Activated CD8-positive, alpha-beta memory T cell treated with anti-CD3 and anti-CD28 coated beads, Interleukin-2, amount 10 ng/mL, durations not matched to agents 7 days and 5 days (primary cell): ENCODE measurements around the gene DDIAS. TPM values are rescaled to one million over a fixed set of nuclear protein-coding genes. Genes with fewer than 3 reads are reported as not detected.
"Not testable (repeated sequence)": the region's sequence is repeated elsewhere in the genome, so short reads cannot be mapped to it uniquely, and the experiment has no call there.

Source experiments
- ATAC-seq: fragments of 150-1000 bp; cut with Tn5 transposase; one replicate; pipeline ENCODE4 v1.10.0; 2021; ENCODE audit warnings: moderate library complexity
- CTCF ChIA-PET: fragments of 350-600 bp; sonication (Branson Sonifier 250); formaldehyde crosslinking; loops from one replicate; lab custom pipeline; 2021; ENCODE audit warnings: antibody characterized with exemption; lab: Charles Lee
- DNase-seq: peaks from one replicate; pipeline ENCODE4 v3.0.0-alpha.2; 2020
- H3K27ac Mint-ChIP-seq: one replicate; pipeline ENCODE4 v1.8.0; 2021; ENCODE audit warnings: mild to moderate bottlenecking, mixed read lengths
- H3K27me3 Mint-ChIP-seq: one replicate; pipeline ENCODE4 v1.8.0; 2021; ENCODE audit warnings: mixed read lengths
- H3K36me3 Mint-ChIP-seq: one replicate; pipeline ENCODE4 v1.8.0; 2021; ENCODE audit warnings: mild to moderate bottlenecking, mixed read lengths
- H3K4me1 Mint-ChIP-seq: one replicate; pipeline ENCODE4 v1.8.0; 2021; ENCODE audit warnings: mixed read lengths
- H3K4me3 Mint-ChIP-seq: one replicate; pipeline ENCODE4 v1.8.0; 2021; ENCODE audit warnings: mild to moderate bottlenecking, moderate library complexity, mixed read lengths
- H3K9me3 Mint-ChIP-seq: one replicate; pipeline ENCODE4 v1.8.0; 2022; ENCODE audit warnings: low read depth, mixed read lengths
- total RNA-seq, 2 experiments: library from RNA; stranded (reverse); gene quantifications; one replicate each; pipeline ENCODE4 v1.2.3, GENCODE V29; 2021

Gene DDIAS
- total RNA-seq, 2 experiments from 2014 or later = 12.0 to 16.2 TPM

DNA sequence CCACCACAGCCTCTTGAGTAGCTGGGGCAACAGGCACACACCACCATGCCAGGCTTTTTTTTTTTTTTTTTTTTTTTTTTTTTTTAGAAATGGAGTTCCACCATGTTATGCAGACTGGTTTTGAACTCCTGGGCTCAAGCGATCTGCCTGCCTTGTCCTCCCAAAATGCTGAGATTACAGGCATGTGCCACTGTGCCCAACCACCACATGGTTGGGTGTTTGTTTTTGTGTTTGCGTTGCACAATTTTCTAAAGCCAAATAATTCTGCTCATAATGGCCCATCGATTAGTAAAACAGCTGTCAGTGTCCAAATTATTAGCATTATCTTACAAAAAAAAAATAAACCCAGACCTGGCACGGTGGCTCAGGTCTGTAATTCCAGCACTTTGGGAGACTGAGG, 65.8 kb downstream of the DDIAS start:
- H3K9me3 Mint-ChIP-seq = no peaks in the 10 kb centered on the region
- peaks cover 12% of the 10 kb centered on the region for H3K36me3 Mint-ChIP-seq
- H3K27ac Mint-ChIP-seq = no peak overlapping the region
- CTCF ChIA-PET = no interaction called here
- no peak for ATAC-seq
- no peak for DNase-seq
- H3K4me3 Mint-ChIP-seq = no peak overlapping the region
- H3K4me1 Mint-ChIP-seq = peaks cover 14% of the 10 kb centered on the region
- H3K27me3 Mint-ChIP-seq = peaks cover 6% of the 10 kb centered on the region

DNA sequence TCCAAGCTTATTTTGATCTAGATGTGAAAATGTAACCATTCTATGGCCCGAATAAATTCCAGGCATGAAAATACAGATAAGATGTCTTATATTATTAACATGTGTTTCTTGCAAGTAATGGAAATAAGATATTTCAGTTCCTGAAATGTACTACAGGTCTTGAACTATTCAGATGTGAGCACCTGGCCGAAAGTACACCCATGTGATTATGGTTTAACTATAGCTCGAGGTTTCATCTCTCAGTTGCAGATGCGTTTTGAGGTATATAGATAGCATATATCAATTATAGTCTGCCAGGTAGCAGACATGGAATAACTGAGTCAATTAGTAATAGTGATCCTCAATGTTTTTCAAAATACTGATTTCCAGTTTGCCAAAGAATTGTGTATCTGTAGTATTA, 68.3 kb downstream of the DDIAS start:
- CTCF ChIA-PET = interaction anchor here (0.6 kb wide), 1 partner anchor 64 kb away, joined by 3 read pairs; no protein-coding TSS in a partner anchor
- Mint-ChIP-seq H3K9me3 (no peaks in the 10 kb centered on the region), H3K36me3 (peaks cover 5% of the 10 kb centered on the region), H3K4me1 (peaks cover 17% of the 10 kb centered on the region), H3K27me3 (peaks cover 3% of the 10 kb centered on the region), H3K4me3 (no peak overlapping the region), H3K27ac (no peak overlapping the region)
- ATAC-seq = no peak
- DNase-seq = no peak

DNA sequence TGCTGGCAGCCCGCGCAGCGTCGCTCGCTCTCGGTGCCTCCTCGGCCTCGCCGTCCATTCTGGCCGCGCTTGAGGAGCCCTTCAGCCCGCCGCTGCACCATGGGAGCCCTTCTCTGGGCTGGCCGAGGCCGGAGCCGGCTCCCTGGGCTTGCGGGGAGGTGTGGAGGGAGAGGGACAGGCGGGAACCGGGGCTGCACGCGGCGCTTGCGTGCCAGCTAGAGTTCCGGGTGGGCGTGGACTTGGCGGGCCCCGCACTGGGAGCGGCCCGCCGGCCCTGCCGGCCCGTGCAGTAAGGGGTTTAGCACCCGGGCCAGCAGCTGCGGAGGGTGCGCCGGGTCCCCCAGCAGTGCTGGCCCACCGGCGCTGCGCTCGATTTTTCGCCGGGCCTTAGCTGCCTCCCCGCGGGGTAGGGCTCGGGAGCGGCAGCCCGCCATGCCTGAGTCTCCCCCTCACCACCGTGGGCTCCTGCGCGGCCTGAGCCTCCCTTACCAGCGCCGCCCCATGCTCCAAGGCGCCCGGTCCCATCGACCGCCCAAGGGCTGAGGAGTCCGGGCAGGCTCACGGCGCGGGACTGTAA, 69.1 kb downstream of the DDIAS start:
- not testable (repeated sequence) for ATAC-seq, H3K27ac Mint-ChIP-seq, H3K27me3 Mint-ChIP-seq, H3K9me3 Mint-ChIP-seq, DNase-seq, H3K36me3 Mint-ChIP-seq, H3K4me3 Mint-ChIP-seq
- peaks cover 17% of the 10 kb centered on the region for H3K4me1 Mint-ChIP-seq
- CTCF ChIA-PET = interaction anchor here (1.2 kb wide), 1 partner anchor 44 kb away, joined by 4 read pairs; no protein-coding TSS in a partner anchor

DNA sequence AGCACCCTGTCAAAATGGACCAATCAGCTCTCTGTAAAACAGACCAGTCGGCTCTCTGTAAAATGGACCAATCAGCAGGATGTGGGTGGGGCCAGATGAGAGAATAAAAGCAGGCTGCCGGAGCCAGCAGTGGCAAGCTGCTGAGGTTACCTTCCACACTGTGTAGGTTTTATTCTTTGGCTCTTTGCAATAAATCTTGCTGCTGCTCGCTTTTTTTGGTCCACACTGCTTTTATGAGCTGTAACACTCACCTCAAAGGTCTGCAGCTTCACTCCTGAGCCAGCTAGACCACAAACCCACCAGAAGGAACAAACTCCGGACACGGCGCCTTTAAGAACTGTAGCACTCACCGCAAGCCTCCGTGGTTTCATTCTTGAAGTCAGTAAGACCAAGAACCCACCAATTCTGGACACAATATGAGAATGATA, 70.0 kb downstream of the DDIAS start:
- peak overlapping the region; percentile 84 for H3K27ac Mint-ChIP-seq
- peaks cover 17% of the 10 kb centered on the region for H3K4me1 Mint-ChIP-seq
- DNase-seq (peak; percentile 82), ATAC-seq (peak; percentile 74)
- not testable (repeated sequence) for H3K27me3 Mint-ChIP-seq, H3K36me3 Mint-ChIP-seq, H3K9me3 Mint-ChIP-seq
- CTCF ChIA-PET = interaction anchor here (0.8 to 1.2 kb wide), 2 partner anchors 45 to 101 kb away, joined by 3 to 4 read pairs; partner anchors contain the start of gene RAB30
- peak overlapping the region; percentile 75 for H3K4me3 Mint-ChIP-seq

DNA sequence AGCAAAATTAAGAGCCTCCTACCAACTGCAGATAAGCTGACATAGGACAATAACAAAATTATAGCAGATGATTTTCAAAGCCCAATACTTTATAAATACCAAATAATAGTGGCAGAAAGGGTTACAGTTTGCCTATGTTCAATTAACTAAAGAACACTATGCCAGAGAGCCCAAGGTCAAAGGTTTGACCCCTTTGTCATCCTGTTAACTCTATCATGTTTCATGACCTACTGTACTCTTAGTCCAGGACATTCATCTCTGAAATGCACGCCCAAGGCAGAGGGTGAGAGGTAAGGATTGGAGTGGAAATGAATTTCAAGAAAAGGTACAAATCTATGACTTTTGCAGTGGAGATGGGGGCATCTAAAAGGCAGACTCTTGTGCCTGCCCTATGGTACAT, 70.6 kb downstream of the DDIAS start:
- Mint-ChIP-seq H3K4me1 (peaks cover 17% of the 10 kb centered on the region), H3K9me3 (no peaks in the 10 kb centered on the region), H3K4me3 (peak overlapping the region; percentile 75), H3K27me3 (peaks cover 3% of the 10 kb centered on the region), H3K27ac (peak overlapping the region; percentile 84), H3K36me3 (peaks cover 5% of the 10 kb centered on the region)
- no peak for DNase-seq
- no peak for ATAC-seq
- CTCF ChIA-PET = no interaction called here

DNA sequence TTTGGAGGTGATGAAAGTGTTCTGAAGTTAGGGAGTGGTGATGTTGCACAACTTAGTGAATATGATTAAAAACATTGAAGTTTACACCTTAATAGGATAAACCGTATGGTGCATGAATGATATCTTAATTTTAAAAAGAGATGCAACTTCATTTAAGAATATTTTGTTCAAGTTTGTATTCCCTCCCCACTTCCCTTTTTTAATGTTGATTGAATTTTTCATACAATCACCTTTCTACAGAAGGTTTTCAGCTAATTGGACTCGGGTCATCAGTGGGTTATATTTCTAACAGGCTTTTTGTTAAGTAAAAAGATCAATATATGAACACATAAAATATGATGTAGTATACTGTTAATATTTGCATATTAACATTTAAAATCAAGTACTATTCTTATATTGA, 72.6 kb downstream of the DDIAS start:
- no peak for ATAC-seq
- H3K27ac Mint-ChIP-seq = no peak overlapping the region
- peaks cover 3% of the 10 kb centered on the region for H3K27me3 Mint-ChIP-seq
- CTCF ChIA-PET = interaction anchor here (1.1 kb wide), 1 partner anchor 43 kb away, joined by 4 read pairs; no protein-coding TSS in a partner anchor
- peaks cover 9% of the 10 kb centered on the region for H3K36me3 Mint-ChIP-seq
- no peak overlapping the region for H3K4me3 Mint-ChIP-seq
- H3K9me3 Mint-ChIP-seq = no peaks in the 10 kb centered on the region
- peaks cover 33% of the 10 kb centered on the region for H3K4me1 Mint-ChIP-seq
- DNase-seq = no peak

DNA sequence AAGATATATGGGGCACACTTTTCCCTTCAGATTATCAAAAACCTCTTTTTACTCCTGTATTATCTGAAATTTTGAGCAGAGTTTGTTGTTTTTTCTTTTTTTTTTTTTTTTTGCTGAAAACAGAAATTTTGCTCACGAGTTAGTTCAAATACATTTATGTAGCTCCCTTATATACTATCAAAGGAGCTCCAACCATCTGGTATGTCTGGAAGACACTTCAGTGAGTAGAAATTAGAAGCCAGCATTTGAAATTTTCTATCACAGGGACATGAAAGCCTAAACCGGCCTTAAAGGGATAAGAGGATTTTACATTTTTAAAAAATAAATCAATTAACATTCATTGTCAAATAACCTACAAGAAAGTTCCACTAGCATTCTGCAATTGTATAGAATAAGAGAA, 73.3 kb downstream of the DDIAS start:
- Mint-ChIP-seq H3K4me3 (no peak overlapping the region), H3K27ac (no peak overlapping the region), H3K9me3 (no peaks in the 10 kb centered on the region), H3K4me1 (peaks cover 39% of the 10 kb centered on the region), H3K36me3 (peaks cover 6% of the 10 kb centered on the region), H3K27me3 (peaks cover 3% of the 10 kb centered on the region)
- ATAC-seq (no peak), DNase-seq (no peak)
- CTCF ChIA-PET = interaction anchor here (1.1 kb wide), 1 partner anchor 43 kb away, joined by 4 read pairs; no protein-coding TSS in a partner anchor

DNA sequence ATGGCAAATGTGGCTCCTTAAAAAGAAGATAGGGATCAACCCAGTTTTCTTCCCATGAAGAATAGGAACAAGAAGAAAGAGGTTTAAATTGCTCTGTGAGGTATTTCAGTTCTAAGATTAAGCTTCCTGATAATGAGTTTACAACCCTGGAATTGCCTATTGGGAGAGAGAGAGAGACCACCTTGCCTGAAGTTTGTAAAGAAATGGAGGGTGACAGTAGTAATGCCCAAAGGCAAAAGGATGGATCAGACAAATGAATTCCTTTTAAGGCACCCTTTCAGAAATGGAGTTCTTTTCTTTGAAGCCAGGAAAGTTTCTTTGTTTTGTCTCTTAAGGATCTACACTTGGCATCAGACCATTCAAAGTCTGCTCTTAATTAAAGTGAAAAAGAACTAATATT, 74.3 kb downstream of the DDIAS start:
- ATAC-seq = no peak
- Mint-ChIP-seq H3K9me3 (no peaks in the 10 kb centered on the region), H3K36me3 (peaks cover 10% of the 10 kb centered on the region), H3K4me3 (no peak overlapping the region), H3K27me3 (peaks cover 3% of the 10 kb centered on the region), H3K4me1 (peaks cover 42% of the 10 kb centered on the region), H3K27ac (no peak overlapping the region)
- CTCF ChIA-PET = no interaction called here
- DNase-seq = no peak

DNA sequence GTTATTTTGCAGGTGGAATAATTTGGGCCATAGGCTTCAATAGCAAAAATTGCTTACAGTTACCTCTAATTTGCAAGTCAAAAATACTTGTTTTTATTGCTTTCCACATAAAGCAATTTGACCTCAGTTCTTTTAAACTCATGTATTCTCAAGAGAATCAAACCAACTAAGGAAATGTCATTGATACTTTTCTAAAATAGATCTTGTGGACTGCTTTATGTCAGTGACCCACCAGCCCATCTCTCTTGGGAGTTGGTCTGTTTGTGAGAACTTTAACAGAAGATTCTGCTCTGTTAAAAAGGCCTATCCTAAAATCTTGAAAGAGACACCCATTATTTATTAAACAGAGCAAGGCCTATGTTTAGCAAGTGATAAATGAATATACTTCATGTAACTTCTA, 75.2 kb downstream of the DDIAS start:
- H3K9me3 Mint-ChIP-seq = no peaks in the 10 kb centered on the region
- ATAC-seq = no peak
- CTCF ChIA-PET = no interaction called here

DNA sequence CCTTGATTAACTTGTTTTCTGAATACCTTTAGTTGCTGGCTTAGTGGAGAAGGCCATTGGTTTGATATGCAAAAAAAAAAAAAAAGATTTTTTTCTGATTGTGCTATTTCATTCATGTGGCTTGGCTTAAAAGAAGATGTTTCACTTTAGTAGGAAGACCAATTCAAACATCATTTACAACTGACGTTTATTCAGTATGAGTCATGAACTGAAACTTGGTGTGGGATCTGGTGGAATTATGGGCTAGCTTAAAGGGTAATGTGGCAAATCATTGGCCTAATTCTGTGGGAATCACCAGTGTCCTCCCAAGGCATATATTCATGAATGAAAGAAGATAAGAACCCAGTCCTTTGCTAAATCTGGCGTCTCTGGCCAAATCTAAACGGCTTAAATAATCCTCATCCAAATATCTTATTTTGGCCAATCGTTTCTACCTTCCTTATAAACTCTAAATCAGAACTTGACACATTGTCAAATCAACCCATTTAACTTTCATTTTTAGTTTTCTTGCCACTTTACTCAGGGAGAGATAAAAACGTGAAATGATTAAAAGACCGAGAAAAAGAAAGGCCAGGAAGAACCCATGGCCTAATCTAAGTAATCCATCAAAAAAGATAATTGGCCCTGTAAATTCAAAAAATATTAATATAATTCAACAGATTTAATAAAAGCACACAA, 77.0 kb downstream of the DDIAS start:
- DNase-seq (no peak), ATAC-seq (peak; percentile 84)
- Mint-ChIP-seq H3K4me3 (peak overlapping the region; percentile 11), H3K4me1 (peaks cover 25% of the 10 kb centered on the region), H3K9me3 (no peaks in the 10 kb centered on the region), H3K27me3 (no peaks in the 10 kb centered on the region), H3K27ac (peak overlapping the region; percentile 44), H3K36me3 (peaks cover 17% of the 10 kb centered on the region)
- CTCF ChIA-PET = interaction anchor here (0.7 to 0.9 kb wide), 2 partner anchors 11 to 32 kb away, joined by 3 to 4 read pairs; no protein-coding TSS in a partner anchor

More for the DNA sequence above, 75.2 kb downstream of the DDIAS start:
- peaks cover 34% of the 10 kb centered on the region for H3K4me1 Mint-ChIP-seq
- no peak overlapping the region for H3K4me3 Mint-ChIP-seq
- no peak overlapping the region for H3K27ac Mint-ChIP-seq
- DNase-seq = no peak
- peaks cover 3% of the 10 kb centered on the region for H3K27me3 Mint-ChIP-seq
- peaks cover 13% of the 10 kb centered on the region for H3K36me3 Mint-ChIP-seq

DNA sequence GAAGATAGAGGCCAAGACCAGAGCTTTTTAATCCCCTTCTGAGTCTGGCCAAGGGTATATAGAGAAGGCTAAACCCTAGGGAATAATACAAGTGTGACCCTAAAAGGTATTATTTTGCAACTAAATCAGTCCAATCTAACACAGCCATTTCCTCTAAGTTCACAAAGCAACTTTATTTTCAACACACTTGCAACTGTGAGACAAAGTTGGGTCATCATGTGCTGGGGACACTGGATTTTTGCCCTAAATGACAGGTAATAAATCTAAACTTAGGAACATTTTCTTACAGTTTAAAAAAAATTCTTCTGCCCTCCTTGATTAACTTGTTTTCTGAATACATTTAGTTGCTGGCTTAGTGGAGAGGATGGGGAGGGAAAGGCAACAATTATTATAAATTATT, 78.3 kb downstream of the DDIAS start:
- H3K36me3 Mint-ChIP-seq = peaks cover 21% of the 10 kb centered on the region
- DNase-seq (no peak), ATAC-seq (no peak)
- H3K4me1 Mint-ChIP-seq = peaks cover 25% of the 10 kb centered on the region
- CTCF ChIA-PET = interaction anchor here (1.4 kb wide), 1 partner anchor 78 kb away, joined by 3 read pairs; the partner anchor contains the start of gene DDIAS
- no peaks in the 10 kb centered on the region for H3K27me3 Mint-ChIP-seq
- H3K4me3 Mint-ChIP-seq = no peak overlapping the region
- no peak overlapping the region for H3K27ac Mint-ChIP-seq
- no peaks in the 10 kb centered on the region for H3K9me3 Mint-ChIP-seq

DNA sequence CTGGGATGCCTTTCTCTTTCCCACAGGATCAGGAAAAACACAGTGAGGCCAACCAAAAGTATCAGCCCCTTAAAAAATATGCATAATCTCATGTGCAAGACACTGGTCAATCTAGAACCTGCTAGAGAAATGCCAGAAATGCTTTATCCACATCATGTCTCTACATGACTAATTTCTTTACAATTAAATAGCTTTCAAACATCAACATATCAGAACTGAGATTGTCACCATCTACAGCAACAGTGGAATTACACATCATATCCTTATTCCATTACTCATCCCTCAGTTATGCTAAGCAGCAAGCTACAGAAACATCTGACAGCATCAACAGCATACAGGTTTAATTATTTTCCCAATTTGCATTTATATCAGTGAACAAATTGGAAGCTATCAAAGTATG, 78.8 kb downstream of the DDIAS start:
- Mint-ChIP-seq H3K27me3 (no peaks in the 10 kb centered on the region), H3K4me1 (peaks cover 25% of the 10 kb centered on the region), H3K4me3 (no peak overlapping the region), H3K36me3 (peaks cover 22% of the 10 kb centered on the region), H3K27ac (no peak overlapping the region), H3K9me3 (no peaks in the 10 kb centered on the region)
- DNase-seq = no peak
- ATAC-seq = no peak
- CTCF ChIA-PET = interaction anchor here (1.4 kb wide), 1 partner anchor 79 kb away, joined by 3 read pairs; the partner anchor contains the start of gene DDIAS

DNA sequence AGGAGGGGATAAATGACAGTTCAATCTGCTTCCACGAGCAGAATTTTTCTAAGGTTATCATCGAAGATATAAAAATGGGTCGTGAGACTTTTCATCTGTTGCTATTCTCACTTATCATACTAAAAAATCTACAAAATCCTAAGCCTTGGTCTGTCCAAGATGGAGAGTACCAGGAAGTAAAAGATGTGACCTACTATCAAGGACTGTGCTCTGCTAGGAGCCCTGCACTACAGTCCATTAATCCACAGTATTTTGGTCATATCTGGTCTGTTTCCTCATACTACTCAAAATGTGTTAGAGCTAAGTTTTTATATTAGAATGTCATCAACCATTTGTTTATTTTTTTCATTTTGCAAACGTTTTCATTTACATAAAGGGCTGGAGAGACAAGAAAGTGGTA, 79.4 kb downstream of the DDIAS start:
- DNase-seq = no peak
- Mint-ChIP-seq H3K4me3 (no peak overlapping the region), H3K36me3 (peaks cover 24% of the 10 kb centered on the region), H3K27ac (no peak overlapping the region), H3K4me1 (peaks cover 25% of the 10 kb centered on the region), H3K9me3 (no peaks in the 10 kb centered on the region), H3K27me3 (no peaks in the 10 kb centered on the region)
- CTCF ChIA-PET = no interaction called here
- no peak for ATAC-seq

DNA sequence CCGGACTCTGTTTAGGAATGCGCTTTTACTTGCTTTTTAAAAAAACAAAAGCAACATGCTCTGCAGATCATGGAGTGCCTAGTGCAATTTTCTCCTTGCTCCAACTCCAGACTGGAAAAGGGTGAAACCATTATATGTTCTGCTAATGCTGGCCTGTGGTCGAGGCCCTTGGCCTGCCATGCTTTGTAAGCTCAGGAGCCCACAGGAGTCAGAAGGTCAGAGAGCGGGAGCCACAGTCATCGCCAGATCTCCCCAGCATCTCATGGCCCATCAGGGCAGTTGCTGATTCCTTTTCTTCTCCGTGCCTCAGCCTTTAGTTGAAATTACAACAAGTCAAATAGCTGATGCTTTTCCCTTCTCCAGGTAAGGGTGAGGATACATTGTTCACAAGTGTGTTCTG, 80.3 kb downstream of the DDIAS start:
- DNase-seq = no peak
- H3K4me1 Mint-ChIP-seq = peaks cover 25% of the 10 kb centered on the region
- peaks cover 24% of the 10 kb centered on the region for H3K36me3 Mint-ChIP-seq
- H3K27me3 Mint-ChIP-seq = no peaks in the 10 kb centered on the region
- ATAC-seq = no peak
- H3K27ac Mint-ChIP-seq = no peak overlapping the region
- no peaks in the 10 kb centered on the region for H3K9me3 Mint-ChIP-seq
- no peak overlapping the region for H3K4me3 Mint-ChIP-seq
- CTCF ChIA-PET = no interaction called here
